H9 (cell line): ENCODE results near the gene PCNX2. TPM values are rescaled to one million over a fixed set of nuclear protein-coding genes. Genes with fewer than 3 reads are reported as not detected.

Source experiments
- DNase-seq: peaks from one replicate; pipeline ENCODE4 v3.0.0-alpha.2; 2017
- H2AFZ ChIP-seq: one replicate; pipeline ENCODE4 v1.6.1; 2013; ENCODE audit warnings: mild to moderate bottlenecking, low read length, control low read depth, moderate library complexity
- H2AK5ac ChIP-seq: 2 replicates; pipeline ENCODE4 v1.6.1; 2013; ENCODE audit warnings: low read length, control low read depth, mixed read lengths; ENCODE audit not compliant: insufficient read length
- H2BK120ac ChIP-seq: one replicate; pipeline ENCODE4 v1.6.1; 2013; ENCODE audit warnings: low read depth, mild to moderate bottlenecking, low read length, control low read depth, inconsistent platforms; ENCODE audit not compliant: poor library complexity, severe bottlenecking
- H2BK12ac ChIP-seq: 2 replicates; pipeline ENCODE4 v1.6.1; 2013; ENCODE audit warnings: low read length, control low read depth, mixed read lengths, low read depth; ENCODE audit not compliant: insufficient read length
- H2BK15ac ChIP-seq: 2 replicates; pipeline ENCODE4 v1.6.1; 2013; ENCODE audit warnings: low read depth, low read length, control low read depth
- H2BK20ac ChIP-seq: one replicate; pipeline ENCODE4 v1.6.1; 2013; ENCODE audit warnings: low read depth, mild to moderate bottlenecking, low read length, control low read depth, inconsistent platforms; ENCODE audit not compliant: poor library complexity, severe bottlenecking
- H2BK5ac ChIP-seq: 2 replicates; pipeline ENCODE4 v1.6.1; 2013; ENCODE audit warnings: low read length, control low read depth, mixed read lengths; ENCODE audit not compliant: insufficient read length
- H3K14ac ChIP-seq: 2 replicates; pipeline ENCODE4 v1.6.1; 2013; ENCODE audit warnings: low read length, control low read depth; ENCODE audit not compliant: insufficient read depth
- H3K18ac ChIP-seq: 2 replicates; pipeline ENCODE4 v1.6.1; 2013; ENCODE audit warnings: low read depth, mild to moderate bottlenecking, mixed read lengths, low read length, control low read depth; ENCODE audit not compliant: insufficient read length
- H3K23ac ChIP-seq: 2 replicates; pipeline ENCODE4 v1.6.1; 2013; ENCODE audit warnings: low read length, control low read depth, mixed read lengths, low read depth; ENCODE audit not compliant: insufficient read length
- H3K23me2 ChIP-seq: 2 replicates; pipeline ENCODE4 v1.6.1; 2013; ENCODE audit warnings: low read depth, mild to moderate bottlenecking, mixed read lengths, low read length, control low read depth; ENCODE audit not compliant: insufficient read length, poor library complexity, severe bottlenecking
- H3K27ac ChIP-seq: 2 replicates; pipeline ENCODE4 v1.5.1; 2013; ENCODE audit warnings: low read length, control low read depth, mixed read lengths, low read depth; ENCODE audit not compliant: insufficient read length
- H3K27me3 ChIP-seq: 2 replicates; pipeline ENCODE4 v1.6.1; 2013; ENCODE audit warnings: low read length, control low read depth, inconsistent platforms; ENCODE audit not compliant: insufficient read depth
- H3K4ac ChIP-seq: 2 replicates; pipeline ENCODE4 v1.6.1; 2013; ENCODE audit warnings: low read depth, mild to moderate bottlenecking, control low read depth, inconsistent platforms, low read length, moderate library complexity
- H3K4me1 ChIP-seq: 2 replicates; pipeline ENCODE4 v1.6.1; 2013; ENCODE audit warnings: low read length, control low read depth, inconsistent platforms; ENCODE audit not compliant: insufficient read depth
- H3K4me2 ChIP-seq: 2 replicates; pipeline ENCODE4 v1.6.1; 2013; ENCODE audit warnings: low read length, control low read depth, mixed read lengths; ENCODE audit not compliant: insufficient read length, insufficient read depth
- H3K56ac ChIP-seq: 2 replicates; pipeline ENCODE4 v1.6.1; 2013; ENCODE audit warnings: low read depth, mild to moderate bottlenecking, mixed read lengths, low read length, control low read depth; ENCODE audit not compliant: insufficient read length
- H3K79me1 ChIP-seq: 2 replicates; pipeline ENCODE4 v1.6.1; 2013; ENCODE audit warnings: low read depth, mild to moderate bottlenecking, moderate library complexity, low read length, control low read depth, inconsistent platforms; ENCODE audit not compliant: insufficient read depth, poor library complexity, severe bottlenecking
- H3K79me2 ChIP-seq: 2 replicates; pipeline ENCODE4 v1.6.1; 2013; ENCODE audit warnings: low read length, control low read depth, inconsistent platforms; ENCODE audit not compliant: insufficient read depth
- H3K9ac ChIP-seq: 2 replicates; pipeline ENCODE4 v1.6.1; 2013; ENCODE audit warnings: low read length, control low read depth, mixed read lengths; ENCODE audit not compliant: insufficient read length; ENCODE audit errors: extremely low read depth
- H3K9me3 ChIP-seq: one replicate; pipeline ENCODE4 v1.6.1; 2013; ENCODE audit warnings: low read depth, low read length, inconsistent platforms; ENCODE audit not compliant: control insufficient read depth
- H3T11ph ChIP-seq: one replicate; pipeline ENCODE4 v1.6.1; 2013; ENCODE audit warnings: mild to moderate bottlenecking, low read length, control low read depth, inconsistent platforms
- H4K20me1 ChIP-seq: one replicate; pipeline ENCODE4 v1.6.1; 2013; ENCODE audit not compliant: control insufficient read depth, insufficient read length, insufficient read depth
- H4K5ac ChIP-seq: 2 replicates; pipeline ENCODE4 v1.6.1; 2013; ENCODE audit warnings: low read depth, mild to moderate bottlenecking, mixed read lengths, low read length, control low read depth; ENCODE audit not compliant: insufficient read length
- H4K8ac ChIP-seq: replicated peaks from 2 replicates; pipeline ENCODE4 v1.6.1; 2013; ENCODE audit warnings: low read length, control low read depth, mixed read lengths, low read depth; ENCODE audit not compliant: insufficient read length
- H4K91ac ChIP-seq: 2 replicates; pipeline ENCODE4 v1.6.1; 2013; ENCODE audit warnings: low read depth, mild to moderate bottlenecking, moderate library complexity, mixed read lengths, low read length, control low read depth; ENCODE audit not compliant: insufficient read length
- H3K27ac Mint-ChIP-seq, 3 experiments: 2 replicates in 2 of 3; 3 replicates in 1 of 3; pipeline ENCODE4 v1.8.0; 2020 to 2021; ENCODE audit warnings: mixed read lengths in 3 of 3, mild to moderate bottlenecking in 1 of 3, moderate library complexity in 1 of 3
- H3K27me3 Mint-ChIP-seq: 2 replicates; pipeline ENCODE4 v1.8.0; 2021; ENCODE audit warnings: low read depth, mild to moderate bottlenecking, moderate library complexity, mixed read lengths
- H3K36me3 Mint-ChIP-seq, 3 experiments: 2 replicates in 2 of 3; 3 replicates in 1 of 3; pipeline ENCODE4 v1.8.0; 2020 to 2021; ENCODE audit warnings: low read depth in 3 of 3, mixed read lengths in 3 of 3; ENCODE audit not compliant: insufficient read depth in 1 of 3
- H3K4me1 Mint-ChIP-seq, 2 experiments: 2 replicates each; pipeline ENCODE4 v1.8.0; 2020; ENCODE audit warnings: mixed read lengths in 2 of 2
- H3K4me3 Mint-ChIP-seq, 2 experiments: 2 replicates in 1 of 2; 3 replicates in 1 of 2; pipeline ENCODE4 v1.8.0; 2020 to 2021; ENCODE audit warnings: mild to moderate bottlenecking in 2 of 2, mixed read lengths in 2 of 2, moderate library complexity in 1 of 2
- H3K9me3 Mint-ChIP-seq, 2 experiments: 2 replicates in 1 of 2; 3 replicates in 1 of 2; pipeline ENCODE4 v1.8.0; 2020; ENCODE audit warnings: mild to moderate bottlenecking in 2 of 2, mixed read lengths in 2 of 2, moderate library complexity in 1 of 2
- WGBS: extraction: QIAGEN DNeasy Blood & Tissue Kit; methylation state at CpG from one replicate; pipeline ENCODE4 v1.1.7; 2013; ENCODE audit warnings: missing lambda C conversion rate, low lambda C conversion rate, mixed read lengths; ENCODE audit not compliant: insufficient read length; ENCODE audit errors: extremely low coverage; 5-methylcytosine and 5-hydroxymethylcytosine counted together
- total RNA-seq: library from RNA; stranded (reverse); gene quantifications from 2 replicates; pipeline ENCODE4 v1.2.1, GENCODE V29; 2021
- TF ChIP-seq, protein P1 (sequence below): fragments of 200-600 bp; sonication (generic); conservative IDR thresholded peaks from 3 replicates; pipeline ENCODE4 v1.8.0; 2021; ENCODE audit warnings: antibody characterized with exemption, mild to moderate bottlenecking

The PCNX2 gene
- total RNA-seq, 1 experiment from 2014 or later, result 45.1 TPM

DNA sequence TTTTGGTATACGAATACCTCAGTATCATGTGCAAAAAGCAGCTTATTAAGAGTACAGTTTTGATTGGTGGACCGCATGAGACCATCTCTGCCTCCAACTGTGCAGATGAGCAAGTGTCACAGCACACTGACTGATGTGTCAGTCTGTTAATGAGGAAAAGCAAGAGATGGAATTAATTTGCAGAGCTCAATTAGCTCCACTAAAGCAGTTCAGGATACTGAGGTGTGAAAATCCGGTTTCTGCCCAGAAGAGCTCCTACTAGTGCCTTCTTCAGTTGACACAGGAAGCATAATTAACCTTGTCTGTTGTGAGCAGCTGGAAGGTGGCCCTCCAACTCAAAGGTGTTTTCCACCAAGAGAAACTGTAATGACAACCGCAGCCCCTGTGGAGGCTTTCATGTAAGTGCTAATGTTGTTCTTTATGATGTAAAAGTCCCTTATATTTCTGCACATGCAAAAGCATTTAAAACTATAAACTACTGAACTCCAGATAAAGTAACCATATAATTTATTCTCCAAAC, 44.3 kb downstream of the PCNX2 start:
- Histone ChIP-seq H4K91ac (no peak overlapping the region), H3K27me3 (no peaks in the 10 kb centered on the region), H2AFZ (no peak overlapping the region), H3K56ac (no peak overlapping the region), H3K4me2 (no peak overlapping the region), H2BK15ac (no peak overlapping the region), H3K9ac (no peak overlapping the region), H3K4me1 (no peaks in the 10 kb centered on the region), H3K23me2 (no peaks in the 10 kb centered on the region), H2BK5ac (no peak overlapping the region), H3K14ac (no peak overlapping the region), H3K79me1 (peaks cover 5% of the 10 kb centered on the region), H2BK120ac (no peak overlapping the region), H3K27ac (no peak overlapping the region), H4K20me1 (no peaks in the 10 kb centered on the region), H3K4ac (no peak overlapping the region), H3T11ph (no peak overlapping the region), H4K5ac (no peak overlapping the region), H3K9me3 (no peaks in the 10 kb centered on the region), H2AK5ac (no peak overlapping the region), H2BK20ac (no peak overlapping the region), H4K8ac (no peak overlapping the region), H3K79me2 (peaks cover 4% of the 10 kb centered on the region; the same call in 1 of the 2 replicates), H2BK12ac (no peak overlapping the region), H3K23ac (no peak overlapping the region), H3K18ac (no peak overlapping the region)
- no CpG with 5 or more reads among the region's 4 CpGs for WGBS
- Mint-ChIP-seq H3K36me3 (peaks cover 36 to 67% (median 40%) of the 10 kb centered on the region in 3 experiments; a peak in 6 of 7 replicates), H3K4me1 (peaks cover 10 to 13% of the 10 kb centered on the region in 2 experiments), H3K27ac (peak overlapping the region in 1 of 3 experiments; percentile 7; a peak in 1 of 7 replicates), H3K9me3 (no peaks in the 10 kb centered on the region), H3K4me3 (no peak overlapping the region), H3K27me3 (no peaks in the 10 kb centered on the region)
- DNase-seq, result no peak
- TF ChIP-seq, protein P1, sequence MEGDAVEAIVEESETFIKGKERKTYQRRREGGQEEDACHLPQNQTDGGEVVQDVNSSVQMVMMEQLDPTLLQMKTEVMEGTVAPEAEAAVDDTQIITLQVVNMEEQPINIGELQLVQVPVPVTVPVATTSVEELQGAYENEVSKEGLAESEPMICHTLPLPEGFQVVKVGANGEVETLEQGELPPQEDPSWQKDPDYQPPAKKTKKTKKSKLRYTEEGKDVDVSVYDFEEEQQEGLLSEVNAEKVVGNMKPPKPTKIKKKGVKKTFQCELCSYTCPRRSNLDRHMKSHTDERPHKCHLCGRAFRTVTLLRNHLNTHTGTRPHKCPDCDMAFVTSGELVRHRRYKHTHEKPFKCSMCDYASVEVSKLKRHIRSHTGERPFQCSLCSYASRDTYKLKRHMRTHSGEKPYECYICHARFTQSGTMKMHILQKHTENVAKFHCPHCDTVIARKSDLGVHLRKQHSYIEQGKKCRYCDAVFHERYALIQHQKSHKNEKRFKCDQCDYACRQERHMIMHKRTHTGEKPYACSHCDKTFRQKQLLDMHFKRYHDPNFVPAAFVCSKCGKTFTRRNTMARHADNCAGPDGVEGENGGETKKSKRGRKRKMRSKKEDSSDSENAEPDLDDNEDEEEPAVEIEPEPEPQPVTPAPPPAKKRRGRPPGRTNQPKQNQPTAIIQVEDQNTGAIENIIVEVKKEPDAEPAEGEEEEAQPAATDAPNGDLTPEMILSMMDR, result no peak
